Measurements from ENCODE around the gene LRRC53.
A peak's percentile ranks its signal among the peaks of the same experiment; 100 is the strongest.

LRRC53 gene

DNA sequence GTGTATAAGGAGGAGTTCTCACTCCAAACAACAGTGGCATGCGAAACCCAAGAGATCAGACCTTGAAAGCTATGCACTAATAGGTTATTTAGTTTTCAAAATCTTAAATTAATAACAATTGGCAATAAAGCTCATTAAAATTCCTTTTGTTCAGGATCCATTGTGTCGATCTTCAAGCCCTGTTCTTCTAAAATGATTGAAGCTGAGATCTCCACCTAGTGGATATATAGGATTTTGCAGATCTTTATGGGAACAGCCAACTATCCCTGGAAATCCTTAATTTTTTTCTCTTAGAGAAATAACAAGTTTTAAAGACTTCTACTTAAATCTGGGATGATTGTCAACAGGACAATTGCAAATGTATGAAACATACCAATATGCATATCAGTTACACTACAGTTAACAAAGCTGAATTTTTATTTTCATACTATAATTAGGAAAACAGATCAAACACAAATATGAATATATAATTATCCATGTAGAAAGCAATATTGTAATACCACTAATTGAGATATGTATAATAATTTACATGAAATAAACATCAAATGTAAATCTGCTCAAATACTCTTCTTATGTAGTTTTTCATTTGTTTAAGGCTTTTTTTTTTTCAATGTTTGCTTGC lies 43.3 kb downstream of the LRRC53 start:
- TF ChIP-seq TCF12 (IDR thresholded peaks at IDR 0.05; ENCODE audit: low read depth) (no peak), FOXM1 (IDR thresholded peaks at IDR 0.05; ENCODE audit: borderline replicate concordance, low read depth) (no peak), RAD21 (IDR thresholded peaks at IDR 0.05; ENCODE audit: low read depth) (peak; percentile 64)
- TF ChIP-seq, protein P1, sequence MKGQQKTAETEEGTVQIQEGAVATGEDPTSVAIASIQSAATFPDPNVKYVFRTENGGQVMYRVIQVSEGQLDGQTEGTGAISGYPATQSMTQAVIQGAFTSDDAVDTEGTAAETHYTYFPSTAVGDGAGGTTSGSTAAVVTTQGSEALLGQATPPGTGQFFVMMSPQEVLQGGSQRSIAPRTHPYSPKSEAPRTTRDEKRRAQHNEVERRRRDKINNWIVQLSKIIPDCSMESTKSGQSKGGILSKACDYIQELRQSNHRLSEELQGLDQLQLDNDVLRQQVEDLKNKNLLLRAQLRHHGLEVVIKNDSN (IDR thresholded peaks at IDR 0.05), result no peak

DNA sequence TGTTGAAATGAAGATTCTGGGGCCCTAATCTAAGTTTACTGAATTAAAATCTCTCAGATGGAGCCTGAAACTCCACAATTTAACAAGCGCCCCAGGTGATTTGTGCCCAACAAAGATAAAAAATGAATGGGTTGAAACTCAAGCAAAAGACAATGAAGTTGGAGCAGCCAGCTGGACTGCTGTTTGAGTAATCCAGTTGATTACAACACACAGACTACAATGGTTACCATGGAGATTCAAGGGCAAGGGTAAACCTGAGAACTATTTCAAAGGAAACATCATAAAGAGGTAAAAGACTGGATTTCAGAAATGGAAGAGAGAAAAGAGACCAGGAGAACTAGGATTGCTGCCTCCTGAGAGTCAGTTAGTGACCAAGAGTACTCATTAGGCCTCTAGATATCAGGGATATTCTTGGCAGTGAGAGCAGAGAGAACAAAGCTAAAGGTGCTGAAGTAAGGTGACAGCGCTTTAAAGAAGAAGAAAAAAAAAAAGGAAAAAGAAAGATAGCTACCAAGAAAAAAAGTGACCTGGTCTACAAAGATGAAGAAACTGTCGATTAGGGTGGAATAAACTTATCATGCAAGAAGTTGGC lies 44.5 kb downstream of the LRRC53 start:
- TF ChIP-seq TEAD4 (IDR thresholded peaks at IDR 0.05) (no peak), CEBPB (IDR thresholded peaks at IDR 0.05) (peak; percentile 67)
- TF ChIP-seq, protein P2, sequence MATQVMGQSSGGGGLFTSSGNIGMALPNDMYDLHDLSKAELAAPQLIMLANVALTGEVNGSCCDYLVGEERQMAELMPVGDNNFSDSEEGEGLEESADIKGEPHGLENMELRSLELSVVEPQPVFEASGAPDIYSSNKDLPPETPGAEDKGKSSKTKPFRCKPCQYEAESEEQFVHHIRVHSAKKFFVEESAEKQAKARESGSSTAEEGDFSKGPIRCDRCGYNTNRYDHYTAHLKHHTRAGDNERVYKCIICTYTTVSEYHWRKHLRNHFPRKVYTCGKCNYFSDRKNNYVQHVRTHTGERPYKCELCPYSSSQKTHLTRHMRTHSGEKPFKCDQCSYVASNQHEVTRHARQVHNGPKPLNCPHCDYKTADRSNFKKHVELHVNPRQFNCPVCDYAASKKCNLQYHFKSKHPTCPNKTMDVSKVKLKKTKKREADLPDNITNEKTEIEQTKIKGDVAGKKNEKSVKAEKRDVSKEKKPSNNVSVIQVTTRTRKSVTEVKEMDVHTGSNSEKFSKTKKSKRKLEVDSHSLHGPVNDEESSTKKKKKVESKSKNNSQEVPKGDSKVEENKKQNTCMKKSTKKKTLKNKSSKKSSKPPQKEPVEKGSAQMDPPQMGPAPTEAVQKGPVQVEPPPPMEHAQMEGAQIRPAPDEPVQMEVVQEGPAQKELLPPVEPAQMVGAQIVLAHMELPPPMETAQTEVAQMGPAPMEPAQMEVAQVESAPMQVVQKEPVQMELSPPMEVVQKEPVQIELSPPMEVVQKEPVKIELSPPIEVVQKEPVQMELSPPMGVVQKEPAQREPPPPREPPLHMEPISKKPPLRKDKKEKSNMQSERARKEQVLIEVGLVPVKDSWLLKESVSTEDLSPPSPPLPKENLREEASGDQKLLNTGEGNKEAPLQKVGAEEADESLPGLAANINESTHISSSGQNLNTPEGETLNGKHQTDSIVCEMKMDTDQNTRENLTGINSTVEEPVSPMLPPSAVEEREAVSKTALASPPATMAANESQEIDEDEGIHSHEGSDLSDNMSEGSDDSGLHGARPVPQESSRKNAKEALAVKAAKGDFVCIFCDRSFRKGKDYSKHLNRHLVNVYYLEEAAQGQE (IDR thresholded peaks at IDR 0.05; ENCODE audit: low read depth), result no peak

DNA sequence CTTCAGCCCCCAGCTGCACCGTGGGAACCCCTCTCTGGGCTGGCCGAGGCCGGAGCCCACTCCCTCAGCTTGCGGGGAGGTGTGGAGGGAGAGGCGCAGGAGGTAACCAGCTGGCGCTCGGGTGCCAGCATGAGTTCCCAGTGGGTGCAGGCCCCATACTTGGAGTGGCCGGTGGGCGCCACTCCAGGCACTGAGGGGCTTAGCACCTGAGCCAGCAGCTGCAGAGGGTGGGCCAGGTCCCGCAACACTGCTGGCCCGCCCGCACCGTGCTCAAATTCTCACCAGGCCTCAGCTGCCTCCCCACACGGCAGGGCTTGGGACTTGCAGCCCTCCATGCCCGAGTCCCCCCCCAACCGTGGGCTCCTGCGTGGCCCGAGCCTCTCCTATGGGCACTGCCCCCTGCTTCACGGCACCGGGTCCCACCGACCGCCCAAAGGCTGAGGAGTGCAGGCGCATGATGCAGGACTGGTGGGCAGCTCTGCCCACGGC lies 47.2 kb downstream of the LRRC53 start:
- TF ChIP-seq CREB1 (IDR thresholded peaks at IDR 0.05; ENCODE audit: low read depth), result no peak
- no peak for TF ChIP-seq YY1 (IDR thresholded peaks at IDR 0.05; ENCODE audit: low read depth)
- TF ChIP-seq EP300 (IDR thresholded peaks at IDR 0.05; ENCODE audit: borderline replicate concordance), result no peak
- TF ChIP-seq, protein P3, sequence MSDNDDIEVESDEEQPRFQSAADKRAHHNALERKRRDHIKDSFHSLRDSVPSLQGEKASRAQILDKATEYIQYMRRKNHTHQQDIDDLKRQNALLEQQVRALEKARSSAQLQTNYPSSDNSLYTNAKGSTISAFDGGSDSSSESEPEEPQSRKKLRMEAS (IDR thresholded peaks at IDR 0.05), result no peak
- no peak for TF ChIP-seq NFIC (IDR thresholded peaks at IDR 0.05)
- TF ChIP-seq TAF1 (IDR thresholded peaks at IDR 0.05; ENCODE audit: low read depth), result no peak
- no peak for TF ChIP-seq TCF12 (IDR thresholded peaks at IDR 0.05; ENCODE audit: low read depth)
- TF ChIP-seq, protein P1 (IDR thresholded peaks at IDR 0.05), result no peak
- TF ChIP-seq RAD21 (IDR thresholded peaks at IDR 0.05; ENCODE audit: low read depth), result no peak
- TF ChIP-seq ZBTB7A (IDR thresholded peaks at IDR 0.05; ENCODE audit: low read depth), result no peak

DNA sequence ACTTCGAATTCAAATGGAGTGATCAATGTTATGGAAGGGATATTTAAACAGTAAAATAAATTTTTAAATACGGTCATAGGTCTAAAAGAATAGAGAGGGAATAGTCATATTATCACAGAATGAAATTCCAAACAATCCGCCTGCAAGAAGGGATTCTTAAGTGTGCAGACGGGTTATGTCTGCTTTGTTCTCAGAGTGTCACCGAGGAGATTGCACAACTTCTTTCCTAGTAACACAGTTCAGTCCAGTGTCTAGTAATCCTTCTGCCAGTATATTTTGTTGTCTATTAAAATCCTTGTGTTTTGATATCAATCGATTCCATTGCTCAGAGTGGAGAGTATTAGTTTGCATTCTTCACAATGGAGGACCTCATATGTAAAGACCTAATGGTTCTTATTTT lies 48.4 kb downstream of the LRRC53 start:
- no peak for TF ChIP-seq RAD21 (IDR thresholded peaks at IDR 0.05; ENCODE audit: low read depth)
- no peak for TF ChIP-seq NFIC (IDR thresholded peaks at IDR 0.05)
- TF ChIP-seq EP300 (IDR thresholded peaks at IDR 0.05; ENCODE audit: borderline replicate concordance), result no peak
- TF ChIP-seq, protein P2 (IDR thresholded peaks at IDR 0.05; ENCODE audit: low read depth), result no peak
- no peak for TF ChIP-seq TEAD4 (IDR thresholded peaks at IDR 0.05)
- TF ChIP-seq, protein P1 (IDR thresholded peaks at IDR 0.05), result no peak
- TF ChIP-seq FOXM1 (IDR thresholded peaks at IDR 0.05; ENCODE audit: borderline replicate concordance, low read depth), result no peak
- TF ChIP-seq TAF1 (IDR thresholded peaks at IDR 0.05; ENCODE audit: low read depth), result no peak
- no peak for TF ChIP-seq EGR1 (IDR thresholded peaks at IDR 0.05)
- TF ChIP-seq TCF12 (IDR thresholded peaks at IDR 0.05; ENCODE audit: low read depth), result no peak
- TF ChIP-seq YY1 (IDR thresholded peaks at IDR 0.05; ENCODE audit: low read depth), result no peak
- TF ChIP-seq, protein P3 (IDR thresholded peaks at IDR 0.05), result no peak

DNA sequence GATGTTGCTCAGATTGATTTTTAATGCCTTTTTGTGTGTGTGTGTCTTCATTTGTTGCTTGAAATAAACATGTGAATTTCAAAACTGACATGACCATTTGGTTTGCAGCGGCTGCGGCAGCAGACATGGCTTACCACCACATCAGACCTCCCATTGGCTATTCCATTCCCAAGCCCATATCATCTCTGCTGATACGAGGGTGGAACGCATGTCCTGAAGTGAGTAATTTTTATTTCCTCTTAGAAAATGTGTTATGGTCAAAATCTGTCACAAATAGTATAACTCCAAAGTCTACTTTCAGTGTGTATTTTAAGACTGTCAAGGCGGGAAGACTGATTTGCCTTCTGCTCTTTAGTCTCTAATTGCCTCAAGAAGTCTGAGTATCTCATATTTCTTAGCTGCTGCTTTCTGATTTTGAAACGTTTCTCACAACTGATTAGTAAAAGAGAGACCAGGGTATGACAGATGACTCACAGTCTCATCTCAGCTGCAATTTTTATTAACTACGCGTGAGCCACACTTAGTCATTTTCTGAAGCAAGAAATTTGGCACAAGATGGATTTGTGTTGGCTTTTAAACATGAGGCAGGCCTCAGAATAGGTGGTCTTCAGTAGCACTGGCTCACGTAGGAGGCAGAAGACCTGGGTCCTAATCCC lies 49.0 kb downstream of the LRRC53 start:
- TF ChIP-seq, protein P3 (IDR thresholded peaks at IDR 0.05), result no peak
- no peak for TF ChIP-seq EP300 (IDR thresholded peaks at IDR 0.05; ENCODE audit: borderline replicate concordance)
- TF ChIP-seq TEAD4 (IDR thresholded peaks at IDR 0.05), result no peak
- TF ChIP-seq TCF12 (IDR thresholded peaks at IDR 0.05; ENCODE audit: low read depth), result no peak
- no peak for TF ChIP-seq ZBTB7A (IDR thresholded peaks at IDR 0.05; ENCODE audit: low read depth)
- no peak for TF ChIP-seq CEBPB (IDR thresholded peaks at IDR 0.05)
- TF ChIP-seq YY1 (IDR thresholded peaks at IDR 0.05; ENCODE audit: low read depth), result no peak
- no peak for TF ChIP-seq RAD21 (IDR thresholded peaks at IDR 0.05; ENCODE audit: low read depth)
- no peak for TF ChIP-seq TAF1 (IDR thresholded peaks at IDR 0.05; ENCODE audit: low read depth)
- TF ChIP-seq, protein P2 (IDR thresholded peaks at IDR 0.05; ENCODE audit: low read depth), result no peak
- TF ChIP-seq EGR1 (IDR thresholded peaks at IDR 0.05), result no peak
- TF ChIP-seq FOXM1 (IDR thresholded peaks at IDR 0.05; ENCODE audit: borderline replicate concordance, low read depth), result no peak
- no peak for TF ChIP-seq NFIC (IDR thresholded peaks at IDR 0.05)
- TF ChIP-seq, protein P1 (IDR thresholded peaks at IDR 0.05), result no peak
- no peak for TF ChIP-seq CREB1 (IDR thresholded peaks at IDR 0.05; ENCODE audit: low read depth)

Measured in Ishikawa (cell line).